GM19351 (cell line): ENCODE data around the gene PLIN1.
A peak's percentile ranks its signal among the peaks of the same experiment; 100 is the strongest.

Experiments
- ATAC-seq: cut with Tn5 transposase; IDR thresholded peaks from one replicate; pipeline ENCODE4 v1.9.1; 2021; ENCODE audit warnings: mild to moderate bottlenecking, moderate library complexity; ENCODE audit not compliant: unreplicated experiment

Gene PLIN1

DNA sequence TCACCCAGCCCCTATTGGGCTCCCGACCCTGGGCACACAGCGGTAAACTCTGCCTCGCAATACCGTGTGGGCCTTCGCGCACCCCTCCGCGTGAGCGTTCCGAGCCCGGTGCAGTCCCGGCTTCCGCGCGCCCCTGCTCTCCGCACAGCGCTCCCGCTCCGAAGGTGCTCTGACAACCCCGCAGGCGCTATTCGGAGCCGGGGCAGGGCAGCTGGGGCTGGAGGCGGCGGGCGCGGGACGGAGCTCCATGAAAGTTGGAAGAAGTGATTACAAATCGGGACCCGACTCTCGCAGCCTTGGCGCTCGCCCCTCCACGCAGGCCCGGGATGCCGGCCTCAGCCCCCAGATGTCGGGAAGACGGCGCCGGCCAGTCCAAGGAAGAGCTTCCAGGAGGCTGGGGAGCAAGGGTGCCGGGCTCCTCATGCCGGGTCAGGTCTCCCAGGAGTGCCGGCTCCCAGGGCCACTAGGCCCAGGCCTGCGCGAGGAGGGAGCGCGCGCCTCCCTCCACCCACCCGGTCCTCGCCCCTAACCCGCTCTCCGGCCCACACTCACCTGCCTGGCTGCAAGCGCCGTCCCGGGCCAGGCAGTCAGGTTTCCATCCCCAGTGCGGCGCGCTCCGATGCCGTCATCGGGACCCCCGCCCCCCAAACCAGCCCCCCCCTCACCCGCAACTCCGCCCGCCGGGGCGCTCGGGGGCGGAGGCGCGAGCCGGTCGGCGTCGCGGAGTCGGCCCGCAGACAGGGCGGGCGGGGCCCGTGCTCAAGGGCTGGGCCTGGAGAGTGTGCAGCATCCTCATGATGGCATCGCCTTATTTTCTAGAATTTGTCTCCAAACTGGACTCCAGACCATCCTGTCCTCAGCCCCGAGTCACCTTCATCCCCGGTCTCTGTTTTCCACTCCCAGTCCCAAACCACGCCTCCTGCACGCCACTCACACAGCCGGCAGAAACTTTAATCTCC is 24.0 kb downstream of the PLIN1 start, which contains the start of gene KIF7:
TSS of gene KIF7 (minus strand) at position 621 of the 959 bp plus-strand sequence. CDS start 2,537 bp downstream, outside the sequence.
- no peak for ATAC-seq

DNA sequence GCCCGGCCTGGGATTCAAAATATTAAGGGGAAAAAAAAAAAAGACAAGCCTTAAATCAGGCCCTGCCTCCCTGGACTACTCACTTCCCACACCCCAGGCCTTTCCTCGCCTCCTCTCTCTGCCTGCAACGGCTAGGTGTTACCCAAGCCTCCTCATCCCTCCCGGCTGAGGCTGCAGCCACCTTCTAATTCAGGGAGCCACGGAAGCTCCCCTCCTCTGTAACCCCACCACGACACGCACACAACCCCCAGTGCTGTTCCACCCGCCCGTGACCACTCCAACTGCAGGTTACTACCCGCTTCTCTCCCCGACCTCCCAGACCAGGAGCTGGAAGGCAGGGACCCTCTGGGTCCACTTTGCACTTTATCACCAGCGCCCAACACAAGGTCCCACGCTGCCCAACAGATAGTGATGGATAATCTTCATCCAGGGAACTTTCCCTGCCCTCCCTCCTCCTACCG is 24.8 kb downstream of the PLIN1 start:
- ATAC-seq = no peak

DNA sequence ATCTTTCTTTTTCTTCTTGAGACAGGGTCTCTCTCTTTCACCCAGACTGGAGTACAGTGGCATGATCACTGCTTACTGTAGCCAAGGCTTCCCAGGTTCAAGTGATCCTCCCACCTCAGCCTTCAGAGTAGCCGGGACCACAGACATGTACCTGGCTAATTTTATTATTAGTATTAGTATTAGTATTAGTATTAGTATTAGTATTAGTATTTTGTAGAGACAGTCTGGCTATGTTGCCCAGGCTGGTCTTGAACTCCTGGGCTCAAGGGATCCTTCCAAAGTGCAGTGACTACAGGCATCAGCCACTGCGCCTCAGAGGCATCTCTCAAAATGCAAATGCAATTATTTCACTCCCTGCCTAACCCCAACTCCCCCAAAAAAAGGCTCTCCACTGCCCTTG is 25.6 kb downstream of the PLIN1 start:
- ATAC-seq = no peak

DNA sequence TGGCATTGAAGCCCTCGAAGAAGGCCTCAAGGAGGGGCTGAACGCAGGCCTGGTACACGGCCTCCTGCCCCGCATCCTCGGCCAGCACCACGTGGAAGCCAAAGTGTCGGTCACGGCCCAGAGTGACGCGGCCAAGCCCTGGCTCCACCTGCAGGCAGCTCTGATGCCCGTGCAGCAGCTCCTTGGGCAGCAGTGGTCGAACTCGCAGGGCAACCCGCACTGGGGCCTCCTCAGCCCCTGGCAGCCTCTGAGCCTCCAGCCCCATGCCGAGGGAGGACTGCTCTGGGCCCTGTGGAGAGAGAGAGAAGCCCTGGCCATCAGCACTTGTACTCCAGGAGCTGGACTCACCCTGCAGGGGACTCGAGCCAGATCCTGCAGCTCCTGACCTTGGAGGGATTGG is 26.5 kb downstream of the PLIN1 start:
- ATAC-seq = no peak

DNA sequence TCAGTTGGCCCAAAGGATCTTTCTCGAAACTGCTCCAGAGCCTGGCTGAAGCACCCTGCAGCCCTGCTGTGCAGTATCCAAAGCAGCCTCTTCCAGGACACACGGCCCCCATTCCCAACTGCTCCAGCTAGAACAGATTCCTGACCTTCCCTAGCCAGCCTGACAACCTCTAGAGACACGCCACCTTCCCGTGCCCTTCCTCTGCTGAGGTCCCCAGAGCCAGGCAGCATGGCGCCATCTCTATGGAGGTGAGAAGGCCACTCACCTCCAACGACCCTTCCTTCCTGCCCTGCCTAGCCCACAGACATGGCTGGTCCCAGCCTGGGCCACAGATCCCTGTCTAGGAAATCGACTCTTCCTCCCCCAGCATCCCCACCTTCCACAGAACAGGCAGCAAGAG is 27.0 kb downstream of the PLIN1 start:
- no peak for ATAC-seq

DNA sequence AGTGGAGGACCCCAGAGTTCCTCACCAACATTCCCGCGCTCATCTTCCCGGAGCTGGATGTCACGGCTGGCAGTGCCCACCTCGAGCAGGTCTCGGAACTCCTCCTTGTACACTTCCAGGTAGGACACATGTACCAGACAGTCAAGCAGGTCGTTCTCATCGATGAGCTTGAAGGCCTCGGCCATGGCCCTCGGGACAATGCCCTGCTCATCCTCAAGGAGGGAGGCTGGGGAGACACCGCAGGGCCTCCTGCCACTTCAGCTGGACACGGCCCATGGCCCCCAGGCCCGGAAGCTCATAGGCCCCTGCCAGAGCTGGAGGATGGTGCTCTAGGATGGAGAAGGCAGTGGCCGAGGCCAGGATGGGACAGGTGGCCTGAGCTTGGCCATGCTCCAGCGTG is 29.5 kb downstream of the PLIN1 start:
- ATAC-seq = no peak

DNA sequence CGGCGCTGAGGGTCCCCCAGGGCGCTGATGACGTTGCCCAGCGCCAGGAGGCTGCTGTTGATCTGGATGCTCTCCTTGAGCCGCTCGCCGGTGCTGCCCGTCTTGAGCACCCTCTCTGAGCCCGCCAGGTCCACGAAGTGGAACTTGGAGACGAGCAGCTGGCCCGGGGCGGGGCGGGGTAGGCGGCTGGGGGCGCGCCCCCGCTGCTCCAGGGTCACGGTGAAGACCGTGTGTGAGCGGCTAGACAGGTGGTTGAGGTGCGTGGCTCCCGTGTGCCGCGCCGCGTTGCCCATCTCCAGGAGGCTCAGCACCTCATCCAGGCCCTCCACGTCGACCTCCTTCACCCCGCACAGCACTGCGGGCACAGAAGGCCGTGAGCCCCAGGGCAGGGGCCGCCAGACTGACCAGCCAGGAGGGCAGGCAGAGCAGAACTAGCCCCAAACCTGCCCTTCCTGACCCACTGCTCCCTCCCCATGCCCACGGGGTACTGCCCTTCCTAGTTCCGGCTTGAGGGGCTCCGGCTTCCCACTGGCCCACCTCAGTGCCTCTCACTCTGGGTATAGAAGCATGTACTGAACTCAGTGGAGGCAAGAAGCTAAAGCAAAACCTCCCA is 30.0 kb downstream of the PLIN1 start:
- ATAC-seq = no peak

DNA sequence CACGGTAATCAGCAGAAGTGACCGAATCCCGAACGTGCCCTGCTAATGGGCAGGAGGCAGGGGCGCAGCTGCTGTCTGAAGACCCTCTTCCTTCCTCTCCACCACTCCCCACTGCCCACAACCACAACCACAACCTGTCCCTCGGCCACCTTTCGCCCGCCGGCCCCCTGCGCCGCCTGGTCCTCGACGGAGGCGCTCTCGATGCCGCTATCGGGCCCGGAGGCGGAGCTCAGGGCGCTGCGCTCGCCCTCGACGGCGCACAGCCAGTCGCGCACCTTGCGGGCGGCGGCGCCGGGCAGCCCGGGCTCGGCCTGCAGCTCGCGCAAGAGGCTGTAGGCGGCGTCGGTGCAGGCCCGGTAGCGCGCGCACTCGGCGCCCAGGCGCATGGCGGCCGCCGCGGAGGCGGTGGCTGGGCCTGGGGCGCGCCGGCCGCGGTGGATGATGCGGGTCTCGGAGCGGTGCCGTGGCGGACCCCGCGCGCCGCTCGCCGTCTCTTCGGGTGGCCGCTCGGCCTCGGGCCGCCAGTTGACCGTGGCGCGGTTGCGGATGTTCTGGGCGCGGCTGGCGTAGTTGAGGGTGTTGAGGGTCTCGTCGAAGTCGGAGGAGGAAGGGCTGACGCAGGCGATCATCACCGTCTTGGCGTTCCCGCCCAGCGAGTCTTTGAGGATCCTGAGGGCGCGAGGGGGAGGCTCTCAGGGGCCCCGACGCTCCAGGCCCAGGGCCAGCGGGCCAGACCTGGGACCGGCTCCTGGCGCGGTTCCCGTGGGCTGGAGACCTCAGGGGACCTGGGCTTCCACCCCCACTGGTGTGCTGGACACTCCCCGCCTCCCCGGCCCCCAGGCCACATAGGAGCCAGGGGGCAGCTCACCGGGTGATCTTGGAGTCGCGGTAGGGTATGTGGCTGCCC is 30.8 kb downstream of the PLIN1 start:
- no peak for ATAC-seq

DNA sequence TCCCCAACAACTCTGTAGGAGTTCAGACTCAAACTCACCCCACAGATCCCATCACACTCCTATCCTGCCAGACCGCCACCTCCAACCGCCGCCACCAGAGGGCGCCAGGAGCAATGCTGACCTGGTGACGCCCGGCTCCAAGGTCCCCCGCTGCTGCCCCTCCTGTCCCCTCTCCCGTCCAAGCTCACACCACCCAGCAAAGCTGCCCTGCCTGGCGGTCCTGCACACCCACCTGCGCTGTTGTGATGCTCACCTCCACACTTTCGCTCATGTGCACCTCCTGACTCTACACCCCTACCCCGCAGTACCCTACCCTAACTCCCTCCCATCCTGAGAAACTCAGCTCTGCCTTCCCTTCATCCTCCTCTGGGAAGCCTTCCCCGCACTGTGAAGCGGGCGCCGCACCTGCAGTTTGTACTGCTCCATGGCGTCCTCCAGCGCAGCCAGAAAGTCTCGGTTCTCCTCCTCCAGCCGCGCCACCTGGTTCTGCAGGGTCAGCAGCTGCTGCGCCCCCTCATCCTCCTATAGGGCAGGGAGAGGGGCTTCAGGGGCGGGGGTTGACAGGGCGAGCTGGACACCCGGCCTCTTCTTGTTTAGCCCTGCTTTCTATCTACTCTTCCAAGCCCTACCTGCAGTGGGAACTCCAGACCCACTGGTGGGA is 31.8 kb downstream of the PLIN1 start:
- ATAC-seq = peak; percentile 73

DNA sequence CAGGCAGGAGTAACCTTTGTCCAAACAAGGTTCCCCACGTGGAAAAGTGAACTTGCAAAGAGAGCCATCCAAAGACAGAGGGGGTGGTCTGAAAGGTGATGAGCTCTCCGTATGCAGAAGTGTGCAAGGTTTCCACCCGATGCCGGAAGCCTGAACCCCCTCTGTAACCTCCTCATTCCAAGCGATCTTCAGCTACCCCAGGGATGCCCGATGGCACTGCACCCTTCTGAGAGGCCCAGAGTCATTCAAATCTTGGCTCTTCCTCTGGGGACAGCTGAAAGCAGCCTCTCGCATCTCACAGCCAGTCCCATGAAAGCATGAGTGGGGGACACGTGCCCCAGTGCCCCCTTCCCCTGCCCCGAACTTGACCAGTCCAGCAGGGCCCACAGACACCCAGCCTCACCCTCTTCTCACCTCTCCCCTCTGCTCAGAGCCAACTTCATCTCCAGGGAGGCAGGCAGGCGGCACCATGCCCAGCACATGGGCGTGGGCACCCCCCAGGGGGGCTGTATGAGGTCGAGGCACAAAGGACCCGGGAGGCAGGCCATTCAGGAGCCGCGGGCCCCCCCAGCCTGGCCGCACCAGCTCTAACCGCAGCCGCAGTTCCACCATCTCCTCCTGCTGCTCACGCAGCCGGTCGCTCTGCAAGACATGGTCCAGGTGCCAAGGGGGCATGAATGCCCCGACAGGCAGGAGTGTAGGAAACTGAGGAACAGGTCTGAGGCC is 32.6 kb downstream of the PLIN1 start:
- peak; percentile 9 for ATAC-seq

DNA sequence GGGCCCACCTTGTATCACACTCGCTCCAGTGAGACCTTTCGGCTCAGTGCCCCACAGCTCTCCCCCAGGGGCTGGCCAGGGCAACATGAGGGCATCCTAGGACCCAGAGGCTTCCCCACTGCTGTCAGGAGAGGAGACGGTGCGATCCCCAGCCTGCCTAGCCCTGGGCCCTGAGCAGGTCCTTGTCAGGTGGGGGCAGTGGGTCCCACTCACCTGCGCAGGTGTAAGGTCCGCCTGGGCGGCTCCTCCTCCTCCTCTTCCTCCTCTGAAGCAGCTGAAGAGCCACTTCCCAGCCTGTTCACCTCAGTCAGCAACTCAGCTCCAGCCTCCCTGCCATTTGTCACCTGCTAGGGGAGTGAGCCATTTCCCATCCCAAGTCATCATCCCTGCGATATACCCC is 33.5 kb downstream of the PLIN1 start:
- no peak for ATAC-seq

DNA sequence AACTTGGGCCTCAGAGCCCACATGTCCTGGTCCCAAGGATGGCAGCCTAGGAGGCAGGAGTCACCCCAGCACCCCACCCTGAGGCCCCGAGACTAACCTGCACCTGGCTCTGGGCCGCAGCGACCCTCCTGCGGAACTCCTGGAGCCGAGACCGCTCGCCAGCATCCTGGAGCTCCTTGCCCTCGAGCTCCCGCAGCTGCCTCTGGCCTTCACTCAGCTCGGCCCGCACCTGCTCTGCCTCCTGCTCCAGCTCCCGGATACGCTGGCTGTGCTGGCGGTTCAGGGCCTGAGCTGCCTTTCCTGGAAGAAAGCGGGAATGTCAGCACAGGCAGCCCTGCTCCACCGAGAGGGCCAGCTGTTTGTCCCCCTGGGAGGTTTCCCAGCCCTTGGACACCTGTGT is 37.1 kb downstream of the PLIN1 start:
- ATAC-seq = no peak

DNA sequence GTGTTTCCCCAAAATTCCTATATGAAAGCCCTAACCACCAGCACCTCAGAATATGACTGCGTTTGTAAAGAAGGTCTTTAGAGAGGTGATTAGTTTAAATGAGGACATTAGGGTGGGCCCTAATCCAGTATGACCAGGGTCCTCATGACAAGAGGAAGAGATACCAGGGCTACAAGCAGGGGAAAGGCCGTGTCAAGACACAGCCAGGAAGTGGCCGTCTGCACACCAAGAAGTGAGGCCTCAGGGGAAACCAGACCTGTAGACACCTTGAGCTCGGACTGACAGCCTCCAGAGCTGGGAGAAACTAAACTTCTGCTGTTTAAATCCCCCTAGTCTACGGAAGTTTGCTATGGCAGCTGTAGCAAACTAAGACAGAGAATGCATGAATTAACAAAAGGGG is 38.1 kb downstream of the PLIN1 start:
- ATAC-seq = no peak

DNA sequence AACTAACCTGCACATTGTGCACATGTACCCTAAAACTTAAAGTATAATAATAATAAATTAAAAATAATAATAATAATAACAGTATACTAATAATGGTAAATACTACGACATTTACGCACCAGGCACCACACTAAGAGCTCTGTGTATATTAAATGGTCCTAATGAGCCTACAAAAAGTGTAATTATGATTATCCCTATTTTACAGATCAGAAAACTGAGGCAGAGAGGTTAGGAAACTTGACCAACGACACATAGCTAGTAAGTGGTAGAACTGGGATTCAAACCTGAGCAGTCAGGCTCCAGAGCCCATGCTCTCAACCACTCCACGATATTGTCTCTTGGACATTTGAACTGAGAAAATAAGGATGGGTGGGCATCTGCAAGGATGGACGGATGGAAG is 38.9 kb downstream of the PLIN1 start:
- no peak for ATAC-seq

DNA sequence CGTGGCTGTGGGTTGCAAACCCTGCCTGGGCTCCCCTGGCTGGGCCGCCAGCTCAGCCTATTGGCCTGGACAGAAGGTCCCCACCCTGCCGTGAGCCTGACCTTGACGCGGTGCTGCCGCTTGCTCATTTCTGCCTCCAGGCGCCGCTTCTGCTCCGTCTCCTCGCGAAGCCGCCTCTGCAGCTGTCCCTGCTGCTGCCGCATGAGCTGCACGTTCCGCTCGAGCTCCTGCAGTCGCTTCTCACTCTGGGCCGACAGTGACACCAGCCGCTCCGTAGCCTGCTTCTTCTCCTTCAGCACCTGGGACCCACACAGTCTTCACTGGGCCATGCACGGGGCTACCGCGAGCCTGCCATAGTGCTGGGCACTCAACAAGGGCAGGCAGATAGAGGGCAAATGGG is 45.6 kb downstream of the PLIN1 start:
- ATAC-seq = no peak

DNA sequence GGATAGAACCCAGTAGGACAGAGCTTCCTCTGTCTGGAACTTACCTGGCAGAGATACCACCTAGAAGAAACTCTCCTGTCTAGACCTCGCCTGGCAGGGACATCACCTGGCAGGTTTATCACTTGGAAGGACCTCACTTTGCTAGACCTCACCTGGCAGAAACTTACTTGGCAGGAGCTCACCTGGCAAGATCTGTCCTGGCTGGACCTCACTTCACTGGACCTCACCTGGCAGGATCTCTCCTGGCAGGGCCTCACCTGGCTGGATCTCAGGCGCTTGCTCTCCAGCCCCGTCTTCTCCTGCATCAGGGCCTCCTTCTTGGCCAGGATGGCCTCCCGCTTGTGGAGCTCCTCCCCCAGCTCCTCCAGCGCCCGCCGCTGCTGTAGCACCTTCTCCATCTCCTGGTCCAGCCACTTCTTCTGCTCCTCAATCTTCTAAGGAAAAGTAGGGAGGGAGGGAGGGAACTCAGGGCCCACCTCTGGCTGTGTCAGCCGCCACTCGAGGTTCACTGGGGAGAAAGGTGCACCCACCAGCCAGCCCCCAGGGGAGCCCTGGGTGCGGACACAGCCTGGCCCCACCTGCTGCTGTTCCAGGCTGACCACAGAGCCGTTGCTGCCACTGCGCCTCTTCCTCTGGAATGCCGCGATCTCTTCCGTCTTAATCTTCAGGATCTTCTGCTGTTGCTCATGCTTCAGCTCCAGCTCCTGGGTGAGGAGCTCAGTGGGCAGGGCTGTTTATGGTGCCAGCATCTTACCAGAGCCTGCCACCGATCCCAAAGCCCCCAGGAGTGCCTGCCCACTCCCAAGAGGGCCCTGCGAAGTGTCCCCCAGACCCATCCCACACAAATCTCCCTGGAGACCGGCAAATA is 46.4 kb downstream of the PLIN1 start:
- ATAC-seq = no peak

DNA sequence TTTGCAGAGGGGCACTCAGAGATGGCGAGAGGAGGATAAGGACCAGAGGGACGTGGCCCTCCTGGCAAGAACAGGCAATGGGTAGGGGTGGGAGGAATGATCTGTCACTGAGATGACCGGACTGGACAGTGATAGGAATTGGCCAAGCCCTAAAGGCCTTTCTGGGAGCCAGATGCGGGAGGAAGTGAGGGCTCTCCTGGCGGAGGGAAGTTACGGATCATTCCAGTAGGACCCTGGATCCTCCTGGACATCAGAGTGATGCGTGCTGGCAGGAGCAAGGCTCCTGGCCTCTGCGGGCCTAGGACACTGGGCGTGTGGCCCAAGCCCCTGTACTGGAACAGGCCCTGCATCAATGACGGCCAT is 47.3 kb downstream of the PLIN1 start:
- no peak for ATAC-seq

DNA sequence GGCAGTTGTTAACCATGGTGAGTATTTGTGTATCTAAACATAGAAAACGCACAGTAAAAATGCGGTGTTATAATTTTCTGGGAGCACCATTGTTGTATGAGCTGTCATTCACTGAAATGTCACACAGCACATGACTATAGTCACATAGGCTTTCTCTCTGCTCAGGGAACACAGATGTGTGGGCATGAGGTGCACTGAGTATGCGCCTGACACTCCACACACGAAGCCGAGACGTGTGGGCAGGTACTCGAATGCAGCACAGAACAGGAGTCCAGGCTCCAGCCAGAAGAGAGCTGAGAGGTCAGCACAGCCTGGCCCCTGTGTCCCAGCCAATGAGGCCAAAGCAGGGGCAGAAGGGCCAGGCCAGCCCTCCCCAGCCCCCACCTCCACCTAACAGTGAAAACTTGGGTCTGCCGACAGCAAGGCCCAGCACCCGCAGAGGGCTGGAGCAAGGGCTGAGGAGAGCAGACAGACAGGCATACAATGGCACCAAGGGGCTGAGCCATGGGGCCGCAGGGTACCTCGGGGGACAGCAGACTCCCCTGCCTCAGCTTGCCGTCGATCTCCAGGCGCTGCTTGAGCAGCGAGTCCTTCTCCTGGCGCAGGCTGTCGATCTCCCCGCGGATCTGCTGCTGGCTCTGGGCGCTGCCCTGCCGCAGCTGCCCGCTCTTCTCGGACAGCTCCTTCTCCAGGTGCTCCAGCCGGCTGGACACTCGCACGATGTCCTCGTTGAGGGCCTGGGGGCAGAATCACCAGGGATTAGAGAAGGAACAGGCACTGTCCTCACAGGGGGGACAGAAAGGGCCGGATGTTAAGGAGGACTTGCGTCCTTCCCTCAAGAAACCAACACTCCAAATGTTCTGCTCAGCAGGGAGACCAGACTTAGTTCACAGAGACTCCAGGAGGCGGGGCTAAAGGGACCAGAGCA is 47.9 kb downstream of the PLIN1 start:
- no peak for ATAC-seq
